K562 (cell line): ENCODE results near the gene P2RX1. TPM values are rescaled to one million over a fixed set of nuclear protein-coding genes. Genes with fewer than 3 reads are reported as not detected.

ENCODE experiments used
- CBX8 ChIP-seq: fragments of 200-600 bp; sonication (generic); IDR thresholded peaks from 2 replicates; pipeline ENCODE4 v1.6.1; 2012; ENCODE audit warnings: borderline replicate concordance, mixed run types, low read depth, mild to moderate bottlenecking, moderate library complexity, mixed read lengths, low read length, control low read depth, inconsistent platforms; ENCODE audit not compliant: poor library complexity, severe bottlenecking; ENCODE audit errors: extremely low read depth
- EP300 ChIP-seq: IDR thresholded peaks from 2 replicates; pipeline ENCODE4 v1.6.1; 2012; ENCODE audit warnings: low read length, improper control_type of control experiment
- FOXA1 ChIP-seq: fragments of 450-650 bp; IDR thresholded peaks from 2 replicates; pipeline ENCODE4 v1.6.1; 2016; ENCODE audit warnings: mild to moderate bottlenecking, borderline replicate concordance
- KLF6 ChIP-seq: fragments of 250-450 bp; sonication (Bioruptor Pico); IDR thresholded peaks from 2 replicates; pipeline ENCODE4 v1.4.0; 2020; ENCODE audit warnings: mild to moderate bottlenecking, moderate library complexity, borderline replicate concordance
- L3MBTL2 ChIP-seq: fragments of 450-650 bp; IDR thresholded peaks from 2 replicates; pipeline ENCODE4 v1.6.1; 2016; ENCODE audit warnings: mild to moderate bottlenecking, moderate library complexity
- NRF1 ChIP-seq, 2 experiments: fragments of 450-650 bp; IDR thresholded peaks in 1 of 2; conservative IDR thresholded peaks in 1 of 2; 2 replicates each; pipeline ENCODE4 v1.6.1; 2014; ENCODE audit warnings: mild to moderate bottlenecking in 2 of 2
- RBBP5 ChIP-seq: fragments of 200-600 bp; sonication (generic); IDR thresholded peaks from 2 replicates; pipeline ENCODE4 v1.6.1; 2012; ENCODE audit warnings: borderline replicate concordance, mild to moderate bottlenecking, low read length, control low read depth, inconsistent platforms; ENCODE audit not compliant: insufficient read depth, poor library complexity, severe bottlenecking
- RBFOX2 ChIP-seq: fragments of 200-400 bp; formaldehyde crosslinking; IDR thresholded peaks from 2 replicates; pipeline ENCODE4 v1.6.1; 2017; ENCODE audit warnings: low read depth, mild to moderate bottlenecking, low read length, moderate library complexity
- TCF15 ChIP-seq: fragments of 250-450 bp; sonication (Bioruptor Pico); IDR thresholded peaks from 2 replicates; pipeline ENCODE4 v1.8.0; 2022; ENCODE audit warnings: moderate library complexity, mild to moderate bottlenecking, inconsistent platforms
- ZFX ChIP-seq: sonication (generic); formaldehyde crosslinking; IDR thresholded peaks from 2 replicates; pipeline ENCODE4 v1.8.0; 2022; ENCODE audit warnings: mild to moderate bottlenecking, missing genetic modification reagents, moderate library complexity
- ZNF23 ChIP-seq: fragments of 250-450 bp; sonication (Bioruptor Pico); IDR thresholded peaks from 2 replicates; pipeline ENCODE4 v1.4.0; 2020; ENCODE audit warnings: mild to moderate bottlenecking
- ZNF318 ChIP-seq, 2 experiments: fragments of 450-650 bp; IDR thresholded peaks; 2 replicates each; pipeline ENCODE4 v1.6.1; 2016; ENCODE audit warnings: mild to moderate bottlenecking in 2 of 2, borderline replicate concordance in 1 of 2, low read depth in 1 of 2, moderate library complexity in 1 of 2
- ZNF583 ChIP-seq: fragments of 250-450 bp; sonication (Bioruptor Pico); IDR thresholded peaks from 2 replicates; pipeline ENCODE4 v1.4.0; 2020
- polyA plus RNA-seq, 8 experiments: library from polyadenylated mRNA; depleted of rRNA in 4 of 8; stranded (reverse) in 5 of 8; unstranded in 3 of 8; fragments of >200 nt; fragmentation: Nextera tagmentation in 2 of 8; fragmentation: Illumina TruSeq in 1 of 8; extraction: Ambion mirVana in 2 of 8; extraction: Trizol in 1 of 8; gene quantifications; 2 replicates each; pipeline versions ENCODE4 v1.2.1 to v1.2.3, GENCODE V29; 2011 to 2014; ENCODE audit warnings: inconsistent platforms in 1 of 8, missing spikeins in 1 of 8
- total RNA-seq, 7 experiments: library from RNA; depleted of rRNA in 6 of 7; stranded (reverse); fragments of >200 nt in 6 of 7; fragmentation: Illumina TruSeq in 2 of 7; extraction: Trizol in 2 of 7; gene quantifications; 2 replicates each; pipeline versions ENCODE4 v1.2.1 to v1.2.3, GENCODE V29; 2011 to 2021; ENCODE audit warnings: low replicate concordance in 1 of 7

P2RX1 gene
- total and polyA plus RNA-seq, 9 of the 15 experiments (the other 6 are each of a cell fraction or from before 2014, with no cell fraction given) = 0.27 to 20.3 (median 10.3) TPM

- no peak for TF ChIP-seq ZNF318 (IDR thresholded peaks at IDR 0.05; ENCODE audit: borderline replicate concordance in 1 of 2, low read depth in 1 of 2)
- TF ChIP-seq CBX8 = no peak
- no peak for TF ChIP-seq KLF6
- peak; percentile 59; the same call in 1 of the 2 replicates for TF ChIP-seq ZNF583
- no peak for TF ChIP-seq TCF15 (CRISPR knock-in tag)
- TF ChIP-seq EP300 = no peak
- TF ChIP-seq NRF1 (conservative IDR thresholded peaks at IDR 0.05 in 1 of 2, IDR thresholded peaks at IDR 0.05 in 1 of 2) = no peak; a peak in 2 of 4 replicates
- TF ChIP-seq L3MBTL2 = peak; percentile 55; the same call in 1 of the 2 replicates
- TF ChIP-seq RBBP5 = peak; percentile 67
- TF ChIP-seq FOXA1 = no peak
- no peak for TF ChIP-seq ZNF23 (CRISPR knock-in tag)
- peak; percentile 87 for TF ChIP-seq RBFOX2
- no peak; the same call in 1 of the 2 replicates for TF ChIP-seq ZFX (CRISPR knock-in tag)
Observed at GRCh38 chr17:3964203-3965117, 48.2 kb upstream of the P2RX1 start, which contains the start of gene ATP2A3 (continued).
